GM23338 (cell line): ENCODE measurements around the gene SERPINA6. TPM values are rescaled to one million over a fixed set of nuclear protein-coding genes. Genes with fewer than 3 reads are reported as not detected.

ENCODE experiments used
- ATAC-seq: fragments of 200-7000 bp; cut with Tn5 transposase; 3 replicates; pipeline ENCODE4 v1.9.1; 2020
- DNase-seq: peaks from one replicate; pipeline ENCODE4 v3.0.0-alpha.2; 2015; ENCODE audit warnings: low spot score
- H2AFZ ChIP-seq: fragments of 200-600 bp; sonication (generic); 2 replicates; pipeline ENCODE4 v1.8.0; 2016; ENCODE audit warnings: antibody characterized with exemption, mild to moderate bottlenecking, moderate library complexity
- H3F3A ChIP-seq: fragments of 200-600 bp; sonication (generic); replicated peaks from 2 replicates; pipeline ENCODE4 v1.8.0; 2017; ENCODE audit warnings: antibody characterized with exemption, mixed run types, low read depth
- H3K27ac ChIP-seq: fragments of 200-600 bp; sonication (generic); 2 replicates; pipeline ENCODE4 v1.6.1; 2016; ENCODE audit warnings: low read depth
- H3K27me3 ChIP-seq: fragments of 200-600 bp; sonication (generic); 2 replicates; pipeline ENCODE4 v1.8.0; 2016; ENCODE audit warnings: mild to moderate bottlenecking, mixed run types, moderate library complexity; ENCODE audit not compliant: insufficient read depth
- H3K36me3 ChIP-seq: fragments of 200-600 bp; sonication (generic); 2 replicates; pipeline ENCODE4 v1.8.0; 2016; ENCODE audit warnings: mild to moderate bottlenecking; ENCODE audit not compliant: insufficient read depth
- H3K4me1 ChIP-seq: fragments of 200-600 bp; sonication (generic); 2 replicates; pipeline ENCODE4 v1.8.0; 2016; ENCODE audit warnings: mild to moderate bottlenecking, moderate library complexity; ENCODE audit not compliant: insufficient read depth
- H3K4me2 ChIP-seq: fragments of 200-600 bp; sonication (generic); 2 replicates; pipeline ENCODE4 v1.7.1; 2017; ENCODE audit warnings: mixed run types
- H3K4me3 ChIP-seq: fragments of 200-600 bp; sonication (generic); 2 replicates; pipeline ENCODE4 v1.6.1; 2016; ENCODE audit warnings: mixed run types
- H3K79me2 ChIP-seq: fragments of 200-600 bp; sonication (generic); replicated peaks from 2 replicates; pipeline ENCODE4 v1.8.0; 2017; ENCODE audit warnings: mild to moderate bottlenecking; ENCODE audit not compliant: insufficient read depth
- H3K9me2 ChIP-seq: fragments of 200-600 bp; sonication (generic); 2 replicates; pipeline ENCODE4 v1.8.0; 2017; ENCODE audit not compliant: insufficient read depth
- H4K20me1 ChIP-seq: fragments of 200-600 bp; sonication (generic); replicated peaks from 2 replicates; pipeline ENCODE4 v1.8.0; 2017; ENCODE audit warnings: mild to moderate bottlenecking; ENCODE audit not compliant: insufficient read depth
- H3K27ac Mint-ChIP-seq: 2 replicates; pipeline ENCODE4 v1.8.0; 2020; ENCODE audit warnings: inconsistent platforms, mild to moderate bottlenecking, moderate library complexity, mixed read lengths
- H3K27me3 Mint-ChIP-seq: 3 replicates; pipeline ENCODE4 v1.8.0; 2022; ENCODE audit warnings: low read depth, mild to moderate bottlenecking, moderate library complexity, mixed read lengths, inconsistent platforms; ENCODE audit not compliant: insufficient read depth, poor library complexity
- H3K36me3 Mint-ChIP-seq: 3 replicates; pipeline ENCODE4 v1.8.0; 2021; ENCODE audit warnings: low read depth, mild to moderate bottlenecking, inconsistent platforms, moderate library complexity, mixed read lengths
- H3K4me1 Mint-ChIP-seq: 3 replicates; pipeline ENCODE4 v1.8.0; 2020; ENCODE audit warnings: mild to moderate bottlenecking, inconsistent platforms, mixed read lengths
- H3K4me3 Mint-ChIP-seq: 3 replicates; pipeline ENCODE4 v1.8.0; 2021; ENCODE audit warnings: moderate library complexity, mild to moderate bottlenecking, inconsistent platforms, mixed read lengths
- H3K9me3 Mint-ChIP-seq: 3 replicates; pipeline ENCODE4 v1.8.0; 2020; ENCODE audit warnings: moderate library complexity, mild to moderate bottlenecking, inconsistent platforms, mixed read lengths
- CREB1 ChIP-seq: fragments of 250-450 bp; sonication (Bioruptor Pico); IDR thresholded peaks from 2 replicates; pipeline ENCODE4 v1.5.0; 2020; ENCODE audit warnings: low read depth, mild to moderate bottlenecking, moderate library complexity
- EZH2 ChIP-seq: fragments of 200-600 bp; sonication (generic); IDR thresholded peaks from one replicate; pipeline ENCODE4 v1.8.0; 2017; ENCODE audit warnings: antibody characterized with exemption, mild to moderate bottlenecking, low read depth; ENCODE audit not compliant: unreplicated experiment
- EZH2phosphoT487 ChIP-seq: fragments of 200-600 bp; sonication (generic); IDR thresholded peaks from one replicate; pipeline ENCODE4 v1.8.1; 2018; ENCODE audit warnings: antibody characterized with exemption; ENCODE audit not compliant: unreplicated experiment
- JUNB ChIP-seq: IDR thresholded peaks from one replicate; pipeline ENCODE4 v1.6.1; 2016; ENCODE audit warnings: antibody characterized with exemption; ENCODE audit not compliant: unreplicated experiment
- NANOG ChIP-seq: IDR thresholded peaks from 2 replicates; pipeline ENCODE4 v1.6.1; 2016; ENCODE audit warnings: antibody characterized with exemption, borderline replicate concordance
- POLR2AphosphoS5 ChIP-seq: IDR thresholded peaks from 2 replicates; pipeline ENCODE4 v1.6.1; 2016; ENCODE audit warnings: antibody characterized with exemption, low read depth
- STAT1 ChIP-seq: IDR thresholded peaks from one replicate; pipeline ENCODE4 v1.6.1; 2016; ENCODE audit warnings: antibody characterized with exemption; ENCODE audit not compliant: unreplicated experiment
- ZNF114 ChIP-seq: fragments of 250-450 bp; sonication (Bioruptor Pico); IDR thresholded peaks from 2 replicates; pipeline ENCODE4 v1.5.0; 2020; ENCODE audit warnings: mild to moderate bottlenecking, moderate library complexity
- ZNF331 ChIP-seq: fragments of 250-450 bp; sonication (Bioruptor Pico); IDR thresholded peaks from 2 replicates; pipeline ENCODE4 v1.5.0; 2020; ENCODE audit warnings: low read depth, mild to moderate bottlenecking, moderate library complexity
- polyA plus RNA-seq: library from polyadenylated mRNA; unstranded; fragments of >200 nt; fragmentation: Nextera tagmentation; extraction: Ambion mirVana; gene quantifications from 2 replicates; pipeline ENCODE4 v1.2.1, GENCODE V29; 2016
- total RNA-seq: library from RNA; depleted of rRNA; stranded (reverse); fragments of >200 nt; shearing (Covaris generic); gene quantifications from 2 replicates; pipeline ENCODE4 v1.2.3, GENCODE V29; 2014
- TF ChIP-seq, protein P1 (sequence below), 2 experiments: fragments of 200-600 bp in 1 of 2; sonication (generic) in 1 of 2; conservative IDR thresholded peaks; 2 replicates each; pipeline versions ENCODE4 v1.5.1 to v1.6.1; 2016 to 2017; ENCODE audit warnings: antibody characterized with exemption in 2 of 2, low read depth in 2 of 2, mild to moderate bottlenecking in 2 of 2, moderate library complexity in 1 of 2
- TF ChIP-seq, protein P2 (sequence below): IDR thresholded peaks from 2 replicates; pipeline ENCODE4 v1.6.1; 2016; ENCODE audit warnings: antibody characterized with exemption
- TF ChIP-seq, protein P3 (sequence below): fragments of 250-450 bp; sonication (Bioruptor Pico); IDR thresholded peaks from 2 replicates; pipeline ENCODE4 v1.5.0; 2020; ENCODE audit warnings: mild to moderate bottlenecking, moderate library complexity
- TF ChIP-seq, protein P4 (sequence below): IDR thresholded peaks from one replicate; pipeline ENCODE4 v1.6.1; 2018; ENCODE audit warnings: antibody characterized with exemption; ENCODE audit not compliant: unreplicated experiment

The SERPINA6 gene
- total and polyA plus RNA-seq, 2 experiments from 2014 or later, result not detected

DNA sequence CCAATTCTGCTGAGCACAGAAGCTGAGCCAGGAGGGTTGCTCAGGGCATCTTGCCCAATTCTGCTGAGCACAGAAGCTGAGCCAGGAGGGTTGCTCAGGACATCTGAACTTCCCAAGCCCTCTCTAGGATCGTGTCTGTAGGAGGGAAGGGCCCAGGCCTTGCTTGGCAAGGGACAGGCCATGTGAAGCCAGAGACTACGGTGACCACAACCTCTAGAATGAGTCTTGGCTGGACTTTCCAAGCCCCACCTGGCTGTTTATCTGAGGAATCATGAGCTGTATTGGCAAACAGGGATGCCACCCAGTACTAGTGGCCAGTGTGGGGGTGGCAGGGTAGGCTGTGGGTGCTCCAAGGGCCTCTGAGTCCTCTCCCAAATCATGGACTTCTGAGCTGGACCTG is 7.7 kb upstream of the SERPINA6 start:
- no peaks in the 10 kb centered on the region for H3K4me1 ChIP-seq
- H3K4me3 ChIP-seq, result no peak overlapping the region
- H3K36me3 ChIP-seq, result no peaks in the 10 kb centered on the region
- no peak overlapping the region for H3K27ac ChIP-seq
- H3K9me3 Mint-ChIP-seq, result no peaks in the 10 kb centered on the region
- peaks cover 6% of the 10 kb centered on the region; the same call in 2 of the 3 replicates for H3K4me1 Mint-ChIP-seq
- H4K20me1 ChIP-seq, result no peaks in the 10 kb centered on the region
- no peaks in the 10 kb centered on the region for H3F3A ChIP-seq
- TF ChIP-seq EZH2phosphoT487 (no peak), STAT1 (no peak), POLR2AphosphoS5 (no peak), EZH2 (no peak), NANOG (no peak), CREB1 (CRISPR knock-in tag) (no peak), JUNB (no peak), ZNF331 (CRISPR knock-in tag) (no peak), ZNF114 (no peak)
- TF ChIP-seq, protein P1, sequence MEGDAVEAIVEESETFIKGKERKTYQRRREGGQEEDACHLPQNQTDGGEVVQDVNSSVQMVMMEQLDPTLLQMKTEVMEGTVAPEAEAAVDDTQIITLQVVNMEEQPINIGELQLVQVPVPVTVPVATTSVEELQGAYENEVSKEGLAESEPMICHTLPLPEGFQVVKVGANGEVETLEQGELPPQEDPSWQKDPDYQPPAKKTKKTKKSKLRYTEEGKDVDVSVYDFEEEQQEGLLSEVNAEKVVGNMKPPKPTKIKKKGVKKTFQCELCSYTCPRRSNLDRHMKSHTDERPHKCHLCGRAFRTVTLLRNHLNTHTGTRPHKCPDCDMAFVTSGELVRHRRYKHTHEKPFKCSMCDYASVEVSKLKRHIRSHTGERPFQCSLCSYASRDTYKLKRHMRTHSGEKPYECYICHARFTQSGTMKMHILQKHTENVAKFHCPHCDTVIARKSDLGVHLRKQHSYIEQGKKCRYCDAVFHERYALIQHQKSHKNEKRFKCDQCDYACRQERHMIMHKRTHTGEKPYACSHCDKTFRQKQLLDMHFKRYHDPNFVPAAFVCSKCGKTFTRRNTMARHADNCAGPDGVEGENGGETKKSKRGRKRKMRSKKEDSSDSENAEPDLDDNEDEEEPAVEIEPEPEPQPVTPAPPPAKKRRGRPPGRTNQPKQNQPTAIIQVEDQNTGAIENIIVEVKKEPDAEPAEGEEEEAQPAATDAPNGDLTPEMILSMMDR (conservative IDR thresholded peaks at IDR 0.05; ENCODE audit: low read depth in 2 of 2), result no peak
- TF ChIP-seq, protein P2, sequence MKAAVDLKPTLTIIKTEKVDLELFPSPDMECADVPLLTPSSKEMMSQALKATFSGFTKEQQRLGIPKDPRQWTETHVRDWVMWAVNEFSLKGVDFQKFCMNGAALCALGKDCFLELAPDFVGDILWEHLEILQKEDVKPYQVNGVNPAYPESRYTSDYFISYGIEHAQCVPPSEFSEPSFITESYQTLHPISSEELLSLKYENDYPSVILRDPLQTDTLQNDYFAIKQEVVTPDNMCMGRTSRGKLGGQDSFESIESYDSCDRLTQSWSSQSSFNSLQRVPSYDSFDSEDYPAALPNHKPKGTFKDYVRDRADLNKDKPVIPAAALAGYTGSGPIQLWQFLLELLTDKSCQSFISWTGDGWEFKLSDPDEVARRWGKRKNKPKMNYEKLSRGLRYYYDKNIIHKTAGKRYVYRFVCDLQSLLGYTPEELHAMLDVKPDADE, result no peak
- TF ChIP-seq, protein P3, sequence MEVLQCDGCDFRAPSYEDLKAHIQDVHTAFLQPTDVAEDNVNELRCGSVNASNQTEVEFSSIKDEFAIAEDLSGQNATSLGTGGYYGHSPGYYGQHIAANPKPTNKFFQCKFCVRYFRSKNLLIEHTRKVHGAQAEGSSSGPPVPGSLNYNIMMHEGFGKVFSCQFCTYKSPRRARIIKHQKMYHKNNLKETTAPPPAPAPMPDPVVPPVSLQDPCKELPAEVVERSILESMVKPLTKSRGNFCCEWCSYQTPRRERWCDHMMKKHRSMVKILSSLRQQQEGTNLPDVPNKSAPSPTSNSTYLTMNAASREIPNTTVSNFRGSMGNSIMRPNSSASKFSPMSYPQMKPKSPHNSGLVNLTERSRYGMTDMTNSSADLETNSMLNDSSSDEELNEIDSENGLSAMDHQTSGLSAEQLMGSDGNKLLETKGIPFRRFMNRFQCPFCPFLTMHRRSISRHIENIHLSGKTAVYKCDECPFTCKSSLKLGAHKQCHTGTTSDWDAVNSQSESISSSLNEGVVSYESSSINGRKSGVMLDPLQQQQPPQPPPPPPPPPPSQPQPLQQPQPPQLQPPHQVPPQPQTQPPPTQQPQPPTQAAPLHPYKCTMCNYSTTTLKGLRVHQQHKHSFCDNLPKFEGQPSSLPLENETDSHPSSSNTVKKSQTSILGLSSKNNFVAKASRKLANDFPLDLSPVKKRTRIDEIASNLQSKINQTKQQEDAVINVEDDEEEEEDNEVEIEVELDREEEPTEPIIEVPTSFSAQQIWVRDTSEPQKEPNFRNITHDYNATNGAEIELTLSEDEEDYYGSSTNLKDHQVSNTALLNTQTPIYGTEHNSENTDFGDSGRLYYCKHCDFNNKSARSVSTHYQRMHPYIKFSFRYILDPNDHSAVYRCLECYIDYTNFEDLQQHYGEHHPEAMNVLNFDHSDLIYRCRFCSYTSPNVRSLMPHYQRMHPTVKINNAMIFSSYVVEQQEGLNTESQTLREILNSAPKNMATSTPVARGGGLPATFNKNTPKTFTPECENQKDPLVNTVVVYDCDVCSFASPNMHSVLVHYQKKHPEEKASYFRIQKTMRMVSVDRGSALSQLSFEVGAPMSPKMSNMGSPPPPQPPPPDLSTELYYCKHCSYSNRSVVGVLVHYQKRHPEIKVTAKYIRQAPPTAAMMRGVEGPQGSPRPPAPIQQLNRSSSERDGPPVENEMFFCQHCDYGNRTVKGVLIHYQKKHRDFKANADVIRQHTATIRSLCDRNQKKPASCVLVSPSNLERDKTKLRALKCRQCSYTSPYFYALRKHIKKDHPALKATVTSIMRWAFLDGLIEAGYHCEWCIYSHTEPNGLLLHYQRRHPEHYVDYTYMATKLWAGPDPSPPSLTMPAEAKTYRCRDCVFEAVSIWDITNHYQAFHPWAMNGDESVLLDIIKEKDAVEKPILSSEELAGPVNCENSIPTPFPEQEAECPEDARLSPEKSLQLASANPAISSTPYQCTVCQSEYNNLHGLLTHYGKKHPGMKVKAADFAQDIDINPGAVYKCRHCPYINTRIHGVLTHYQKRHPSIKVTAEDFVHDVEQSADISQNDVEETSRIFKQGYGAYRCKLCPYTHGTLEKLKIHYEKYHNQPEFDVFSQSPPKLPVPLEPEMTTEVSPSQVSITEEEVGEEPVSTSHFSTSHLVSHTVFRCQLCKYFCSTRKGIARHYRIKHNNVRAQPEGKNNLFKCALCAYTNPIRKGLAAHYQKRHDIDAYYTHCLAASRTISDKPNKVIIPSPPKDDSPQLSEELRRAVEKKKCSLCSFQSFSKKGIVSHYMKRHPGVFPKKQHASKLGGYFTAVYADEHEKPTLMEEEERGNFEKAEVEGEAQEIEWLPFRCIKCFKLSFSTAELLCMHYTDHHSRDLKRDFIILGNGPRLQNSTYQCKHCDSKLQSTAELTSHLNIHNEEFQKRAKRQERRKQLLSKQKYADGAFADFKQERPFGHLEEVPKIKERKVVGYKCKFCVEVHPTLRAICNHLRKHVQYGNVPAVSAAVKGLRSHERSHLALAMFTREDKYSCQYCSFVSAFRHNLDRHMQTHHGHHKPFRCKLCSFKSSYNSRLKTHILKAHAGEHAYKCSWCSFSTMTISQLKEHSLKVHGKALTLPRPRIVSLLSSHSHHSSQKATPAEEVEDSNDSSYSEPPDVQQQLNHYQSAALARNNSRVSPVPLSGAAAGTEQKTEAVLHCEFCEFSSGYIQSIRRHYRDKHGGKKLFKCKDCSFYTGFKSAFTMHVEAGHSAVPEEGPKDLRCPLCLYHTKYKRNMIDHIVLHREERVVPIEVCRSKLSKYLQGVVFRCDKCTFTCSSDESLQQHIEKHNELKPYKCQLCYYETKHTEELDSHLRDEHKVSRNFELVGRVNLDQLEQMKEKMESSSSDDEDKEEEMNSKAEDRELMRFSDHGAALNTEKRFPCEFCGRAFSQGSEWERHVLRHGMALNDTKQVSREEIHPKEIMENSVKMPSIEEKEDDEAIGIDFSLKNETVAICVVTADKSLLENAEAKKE, result no peak
- TF ChIP-seq, protein P4, sequence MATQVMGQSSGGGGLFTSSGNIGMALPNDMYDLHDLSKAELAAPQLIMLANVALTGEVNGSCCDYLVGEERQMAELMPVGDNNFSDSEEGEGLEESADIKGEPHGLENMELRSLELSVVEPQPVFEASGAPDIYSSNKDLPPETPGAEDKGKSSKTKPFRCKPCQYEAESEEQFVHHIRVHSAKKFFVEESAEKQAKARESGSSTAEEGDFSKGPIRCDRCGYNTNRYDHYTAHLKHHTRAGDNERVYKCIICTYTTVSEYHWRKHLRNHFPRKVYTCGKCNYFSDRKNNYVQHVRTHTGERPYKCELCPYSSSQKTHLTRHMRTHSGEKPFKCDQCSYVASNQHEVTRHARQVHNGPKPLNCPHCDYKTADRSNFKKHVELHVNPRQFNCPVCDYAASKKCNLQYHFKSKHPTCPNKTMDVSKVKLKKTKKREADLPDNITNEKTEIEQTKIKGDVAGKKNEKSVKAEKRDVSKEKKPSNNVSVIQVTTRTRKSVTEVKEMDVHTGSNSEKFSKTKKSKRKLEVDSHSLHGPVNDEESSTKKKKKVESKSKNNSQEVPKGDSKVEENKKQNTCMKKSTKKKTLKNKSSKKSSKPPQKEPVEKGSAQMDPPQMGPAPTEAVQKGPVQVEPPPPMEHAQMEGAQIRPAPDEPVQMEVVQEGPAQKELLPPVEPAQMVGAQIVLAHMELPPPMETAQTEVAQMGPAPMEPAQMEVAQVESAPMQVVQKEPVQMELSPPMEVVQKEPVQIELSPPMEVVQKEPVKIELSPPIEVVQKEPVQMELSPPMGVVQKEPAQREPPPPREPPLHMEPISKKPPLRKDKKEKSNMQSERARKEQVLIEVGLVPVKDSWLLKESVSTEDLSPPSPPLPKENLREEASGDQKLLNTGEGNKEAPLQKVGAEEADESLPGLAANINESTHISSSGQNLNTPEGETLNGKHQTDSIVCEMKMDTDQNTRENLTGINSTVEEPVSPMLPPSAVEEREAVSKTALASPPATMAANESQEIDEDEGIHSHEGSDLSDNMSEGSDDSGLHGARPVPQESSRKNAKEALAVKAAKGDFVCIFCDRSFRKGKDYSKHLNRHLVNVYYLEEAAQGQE, result no peak
- no peaks in the 10 kb centered on the region for H3K9me2 ChIP-seq
- H3K27me3 ChIP-seq, result no peaks in the 10 kb centered on the region
- no peak overlapping the region for H3K4me3 Mint-ChIP-seq
- H3K27me3 Mint-ChIP-seq, result peaks cover 3% of the 10 kb centered on the region
- no peak overlapping the region for H3K4me2 ChIP-seq
- H3K79me2 ChIP-seq, result no peaks in the 10 kb centered on the region
- H3K27ac Mint-ChIP-seq, result no peak overlapping the region
- H3K36me3 Mint-ChIP-seq, result no peaks in the 10 kb centered on the region
- ATAC-seq, result no peak
- no peak for DNase-seq
- no peak overlapping the region for H2AFZ ChIP-seq
